ENCODE results near the gene CALHM6. TPM values are rescaled to one million over a fixed set of nuclear protein-coding genes. Genes with fewer than 3 reads are reported as not detected.

Gene CALHM6
- total and polyA plus RNA-seq, 2 of the 8 experiments (the other 6 are each of a cell fraction or from before 2014, with no cell fraction given), result 0.93 to 1.8 TPM

DNA sequence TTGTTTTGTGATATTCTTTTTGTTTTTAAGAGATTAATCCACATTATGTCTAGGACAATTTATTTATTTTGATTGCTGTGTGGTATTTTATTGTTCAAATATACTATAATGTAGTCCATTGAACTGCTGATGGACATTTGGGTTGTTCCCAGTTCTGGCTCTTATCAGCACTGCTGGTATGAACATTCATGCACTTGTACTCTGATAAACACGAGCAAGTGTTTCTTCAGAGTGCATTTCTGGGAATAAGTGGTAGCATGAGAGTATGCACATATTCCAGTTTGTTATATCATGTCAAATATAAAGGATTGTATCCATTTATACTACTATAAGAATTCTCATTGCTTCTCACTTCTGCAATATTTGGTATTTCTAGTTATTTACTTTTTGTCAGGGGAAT lies 7.1 kb downstream of the CALHM6 start:
- TF ChIP-seq CREB1 (IDR thresholded peaks at IDR 0.05) (no peak), CBX8 (IDR thresholded peaks at IDR 0.05; ENCODE audit: borderline replicate concordance, low read depth, low read length) (no peak), NANOG (IDR thresholded peaks at IDR 0.05; ENCODE audit: insufficient read depth, low read depth, low read length, poor library complexity, severe bottlenecking) (no peak), RNF2 (IDR thresholded peaks at IDR 0.05; ENCODE audit: borderline replicate concordance, low read depth, low read length, missing control alignments, poor library complexity, severe bottlenecking) (no peak), HDAC6 (IDR thresholded peaks at IDR 0.05; ENCODE audit: low read depth, low read length) (no peak), POLR2AphosphoS5 (IDR thresholded peaks at IDR 0.05; ENCODE audit: low read depth, low read length) (no peak), KDM1A (IDR thresholded peaks at IDR 0.05; ENCODE audit: borderline replicate concordance, low read length) (no peak), EZH2 (IDR thresholded peaks at IDR 0.05; ENCODE audit: low read depth, low read length, severe bottlenecking) (no peak), JUND (IDR thresholded peaks at IDR 0.05; ENCODE audit: low read length) (no peak)
- TF ChIP-seq, protein P1, sequence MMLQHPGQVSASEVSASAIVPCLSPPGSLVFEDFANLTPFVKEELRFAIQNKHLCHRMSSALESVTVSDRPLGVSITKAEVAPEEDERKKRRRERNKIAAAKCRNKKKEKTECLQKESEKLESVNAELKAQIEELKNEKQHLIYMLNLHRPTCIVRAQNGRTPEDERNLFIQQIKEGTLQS (IDR thresholded peaks at IDR 0.05; ENCODE audit: insufficient read depth, low read depth, low read length), result no peak
- no peak overlapping the region for H2BK5ac ChIP-seq (ENCODE audit: low read depth, low read length)
- CTCF ChIA-PET (ENCODE audit: partially characterized antibody), result interaction anchor here (0.6 to 1.3 kb wide), 2 partner anchors 43 kb away, joined by 3 to 5 read pairs; partner anchors contain the start of gene CALHM5
- no peak overlapping the region for H4K8ac ChIP-seq (ENCODE audit: extremely low read depth, insufficient read depth, low read length)
- no peak overlapping the region for H2BK15ac ChIP-seq (ENCODE audit: low read length)
- H3K14ac ChIP-seq (ENCODE audit: insufficient read length), result no peak overlapping the region
- no peak overlapping the region for H3K9ac ChIP-seq (replicated peaks in 1 of 4; ENCODE audit: extremely low read depth in 1 of 4, low read depth in 3 of 4, low read length in 3 of 4)
- FAIRE-seq (no peak), DNase-seq (ENCODE audit: low read depth in 1 of 2, low spot score in 2 of 2) (no peak)
- no peak overlapping the region for H3K23ac ChIP-seq (ENCODE audit: insufficient read length)
- H2AFZ ChIP-seq (ENCODE audit: low read length), result no peak overlapping the region
- no peak overlapping the region for H3K4ac ChIP-seq (replicated peaks; ENCODE audit: insufficient read length, low read depth, low read length)
- H3K23me2 ChIP-seq (ENCODE audit: low read depth, low read length), result no peaks in the 10 kb centered on the region
- H3K79me1 ChIP-seq (ENCODE audit: low read depth, low read length), result no peaks in the 10 kb centered on the region
- H3K4me2 ChIP-seq (ENCODE audit: insufficient read depth in 1 of 2, low read depth in 2 of 2, low read length in 2 of 2), result no peak overlapping the region
- no peaks in the 10 kb centered on the region for H3K36me3 ChIP-seq (ENCODE audit: control insufficient read depth in 2 of 4, insufficient read depth in 4 of 4, low read length in 3 of 4)
- 92% methylated on average over 1 of the region's 1 CpG; no CpG with 5 or more reads in 1 of the 2 experiments for WGBS, 2 experiments (ENCODE audit: extremely low coverage in 1 of 2, insufficient coverage in 1 of 2, insufficient read length in 1 of 2, insufficient replicate concordance in 2 of 2, low coverage in 1 of 2, low lambda C conversion rate in 2 of 2, missing lambda C conversion rate in 1 of 2)
- H3K4me3 ChIP-seq (ENCODE audit: extremely low read depth in 1 of 4, insufficient read depth in 2 of 4, low read depth in 3 of 4, low read length in 4 of 4), result no peak overlapping the region
- H3K27me3 ChIP-seq (replicated peaks in 1 of 4; ENCODE audit: control insufficient read depth in 3 of 4, extremely low read depth in 1 of 4, insufficient read depth in 3 of 4, low read length in 3 of 4), result peaks cover 0 to 2% (median under 1%) of the 10 kb centered on the region in 4 experiments; a peak in 2 of 7 replicates
- no peaks in the 10 kb centered on the region for H3K79me2 ChIP-seq (ENCODE audit: control insufficient read depth in 1 of 2, insufficient read depth in 2 of 2, low read length in 2 of 2)
- no peak overlapping the region for H2AK5ac ChIP-seq (ENCODE audit: low read depth, low read length)
- no peak overlapping the region for H4K5ac ChIP-seq (ENCODE audit: insufficient read length, low read depth, low read length)
- H3K9me3 ChIP-seq (ENCODE audit: insufficient read depth in 2 of 2, low read depth in 1 of 2, low read length in 1 of 2), result no peaks in the 10 kb centered on the region
- H3K18ac ChIP-seq (ENCODE audit: extremely low read depth, low read length), result no peak overlapping the region
- H4K20me1 ChIP-seq (replicated peaks in 1 of 2; ENCODE audit: control insufficient read depth in 1 of 2, insufficient read depth in 2 of 2, low read length in 2 of 2), result no peaks in the 10 kb centered on the region
- H3K27ac ChIP-seq (ENCODE audit: low read depth, low read length), result no peak overlapping the region
- no peak overlapping the region for H2BK20ac ChIP-seq (ENCODE audit: low read length)
- POLR2A ChIA-PET (ENCODE audit: partially characterized antibody), result no interaction called here
- H4K91ac ChIP-seq (replicated peaks; ENCODE audit: insufficient read length, low read length), result no peak overlapping the region
- H2BK120ac ChIP-seq (replicated peaks; ENCODE audit: low read depth, low read length), result no peak overlapping the region
- peaks cover 0 to 3% (median 0%) of the 10 kb centered on the region in 4 experiments; a peak in 2 of 7 replicates for H3K4me1 ChIP-seq (replicated peaks in 1 of 4; ENCODE audit: control insufficient read depth in 3 of 4, insufficient read depth in 4 of 4, low read length in 3 of 4)
- H3K56ac ChIP-seq (replicated peaks; ENCODE audit: insufficient read length, low read depth, low read length), result no peak overlapping the region
- no peak overlapping the region for H2BK12ac ChIP-seq (ENCODE audit: low read depth, low read length)

Data from H1 (cell line).